ENCODE data around the gene LAMC3.

The LAMC3 gene

DNA sequence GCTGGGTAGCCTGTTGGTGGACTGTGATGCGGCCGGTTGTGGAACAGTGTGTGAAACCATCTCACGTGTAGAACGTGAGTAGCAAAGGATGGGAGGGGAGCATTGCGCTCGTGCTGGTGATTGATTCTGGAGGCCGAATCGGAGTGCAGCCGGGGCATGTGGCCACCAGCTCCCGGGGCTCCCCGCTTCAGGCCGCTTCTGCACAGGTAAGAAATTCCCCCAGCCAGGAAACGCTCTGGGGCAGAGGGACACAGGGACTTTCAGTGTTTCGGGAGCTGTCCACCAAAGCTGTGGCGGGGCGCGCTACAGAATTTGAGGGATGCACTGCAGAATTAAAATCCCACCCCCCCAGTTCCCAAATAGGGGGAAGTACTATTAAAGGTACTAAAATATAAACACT, 41.9 kb downstream of the LAMC3 start:
- H3K27me3 Mint-ChIP-seq: peaks cover 7% of the 10 kb centered on the region
- H3K4me3 Mint-ChIP-seq: no peak overlapping the region
- peaks cover 8% of the 10 kb centered on the region for H3K4me1 Mint-ChIP-seq
- DNase-seq (no peak), ATAC-seq (no peak)
- H3K9me3 Mint-ChIP-seq: no peaks in the 10 kb centered on the region
- no peak overlapping the region for H3K27ac Mint-ChIP-seq

DNA sequence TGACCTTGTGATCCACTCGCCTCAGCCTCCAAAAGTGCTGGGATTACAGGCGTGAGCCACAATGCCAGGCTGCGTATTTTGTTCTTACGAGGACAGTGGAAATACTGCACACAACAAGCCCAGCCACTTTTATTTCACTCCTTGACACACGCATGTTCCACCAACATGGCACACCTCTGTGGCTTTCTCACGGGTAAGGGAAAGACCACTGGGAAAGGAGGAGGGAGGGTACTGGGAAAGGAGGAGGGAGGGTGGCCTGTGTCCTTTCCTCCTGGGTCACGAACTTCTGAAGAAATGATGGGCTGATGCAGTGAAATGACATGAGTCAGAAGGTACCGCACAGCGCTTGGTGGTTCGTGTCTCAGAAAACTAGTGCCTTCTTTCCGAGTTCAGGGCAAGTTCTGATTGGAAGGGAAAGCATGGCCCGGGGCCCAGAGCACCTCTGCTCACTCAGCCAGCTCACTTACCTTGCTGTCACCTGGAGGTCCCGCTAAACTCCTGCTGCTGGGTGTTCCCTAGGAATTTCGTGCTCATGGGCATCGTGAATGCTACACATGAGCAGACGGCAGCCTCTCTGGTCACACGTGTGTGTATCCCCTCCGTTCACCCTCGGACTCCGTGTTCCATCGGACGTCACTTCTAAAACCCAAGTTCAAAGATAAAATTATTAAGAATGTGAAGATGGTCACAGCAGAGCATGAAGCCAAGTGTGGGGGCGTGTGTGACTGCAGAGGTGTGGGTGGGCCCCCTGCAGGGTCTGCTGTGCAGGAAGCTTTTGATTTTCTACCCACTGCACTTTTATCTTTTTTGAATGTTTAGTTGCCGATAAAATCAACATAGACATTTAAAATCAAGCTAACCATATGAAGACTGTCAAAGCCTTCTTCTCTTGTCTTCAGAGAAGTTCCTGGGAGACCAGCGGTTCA, 42.9 kb downstream of the LAMC3 start:
- ATAC-seq (no peak), DNase-seq (no peak)
- H3K9me3 Mint-ChIP-seq: no peaks in the 10 kb centered on the region
- H3K27me3 Mint-ChIP-seq: peaks cover 7% of the 10 kb centered on the region
- H3K4me3 Mint-ChIP-seq: no peak overlapping the region
- no peak overlapping the region for H3K27ac Mint-ChIP-seq
- H3K4me1 Mint-ChIP-seq: peaks cover 2% of the 10 kb centered on the region

DNA sequence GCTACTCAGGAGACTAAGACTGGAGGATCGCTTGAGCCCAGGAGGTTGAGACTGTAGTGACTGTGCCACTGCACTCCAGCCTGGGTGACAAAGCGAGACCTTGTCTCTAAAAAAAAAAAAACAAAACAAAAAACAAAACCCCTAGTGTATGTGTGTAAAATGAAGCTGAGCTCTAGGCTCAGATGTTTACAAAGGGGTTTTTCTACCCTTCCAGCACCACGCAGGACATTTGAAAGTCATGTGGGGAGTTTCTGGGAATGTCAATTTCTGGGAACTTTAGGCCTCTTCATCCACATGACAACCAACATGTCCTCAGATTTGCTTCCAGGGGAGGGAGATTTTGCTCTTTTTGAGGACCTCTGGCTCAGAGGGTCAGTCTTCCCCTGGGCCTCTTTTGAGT, 44.9 kb downstream of the LAMC3 start:
- Mint-ChIP-seq H3K4me3 (no peak overlapping the region), H3K4me1 (no peaks in the 10 kb centered on the region), H3K9me3 (no peaks in the 10 kb centered on the region), H3K27ac (no peak overlapping the region), H3K27me3 (no peaks in the 10 kb centered on the region)
- DNase-seq: no peak
- no peak for ATAC-seq

DNA sequence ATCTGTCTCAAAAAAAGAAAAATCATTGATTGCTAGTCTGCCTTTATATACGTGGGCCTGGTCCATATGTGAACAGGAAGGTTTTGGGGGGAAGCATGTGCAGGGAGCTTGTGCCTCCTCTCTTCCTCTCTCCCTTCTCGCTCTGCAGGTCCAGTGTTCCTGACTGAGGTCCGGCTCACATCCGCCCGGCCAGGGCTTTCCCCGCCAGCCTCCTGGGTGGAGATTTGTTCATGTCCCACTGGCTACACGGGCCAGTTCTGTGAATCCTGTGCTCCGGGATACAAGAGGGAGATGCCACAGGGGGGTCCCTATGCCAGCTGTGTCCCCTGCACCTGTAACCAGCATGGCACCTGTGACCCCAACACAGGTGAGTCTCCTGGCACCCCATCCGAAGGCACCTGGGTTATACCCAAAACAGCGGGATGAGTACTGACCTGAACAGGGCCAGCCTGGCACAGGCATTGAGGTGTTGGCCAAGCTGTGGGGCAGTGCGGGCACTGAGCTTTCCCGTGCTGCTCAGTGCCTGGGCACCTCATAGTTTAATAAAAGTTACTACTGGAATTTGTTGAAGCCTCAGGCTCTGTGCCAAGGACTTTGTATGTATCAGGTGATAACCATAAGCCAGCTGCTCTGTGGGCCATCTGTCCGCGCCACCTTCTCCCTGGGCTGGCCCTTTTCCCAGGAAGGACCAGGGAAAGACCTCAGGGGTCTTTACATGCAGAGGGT, 48.0 kb downstream of the LAMC3 start:
- Mint-ChIP-seq H3K27me3 (no peaks in the 10 kb centered on the region), H3K4me3 (no peak overlapping the region), H3K9me3 (no peaks in the 10 kb centered on the region), H3K27ac (no peak overlapping the region), H3K4me1 (no peaks in the 10 kb centered on the region)
- ATAC-seq: no peak
- DNase-seq: no peak

DNA sequence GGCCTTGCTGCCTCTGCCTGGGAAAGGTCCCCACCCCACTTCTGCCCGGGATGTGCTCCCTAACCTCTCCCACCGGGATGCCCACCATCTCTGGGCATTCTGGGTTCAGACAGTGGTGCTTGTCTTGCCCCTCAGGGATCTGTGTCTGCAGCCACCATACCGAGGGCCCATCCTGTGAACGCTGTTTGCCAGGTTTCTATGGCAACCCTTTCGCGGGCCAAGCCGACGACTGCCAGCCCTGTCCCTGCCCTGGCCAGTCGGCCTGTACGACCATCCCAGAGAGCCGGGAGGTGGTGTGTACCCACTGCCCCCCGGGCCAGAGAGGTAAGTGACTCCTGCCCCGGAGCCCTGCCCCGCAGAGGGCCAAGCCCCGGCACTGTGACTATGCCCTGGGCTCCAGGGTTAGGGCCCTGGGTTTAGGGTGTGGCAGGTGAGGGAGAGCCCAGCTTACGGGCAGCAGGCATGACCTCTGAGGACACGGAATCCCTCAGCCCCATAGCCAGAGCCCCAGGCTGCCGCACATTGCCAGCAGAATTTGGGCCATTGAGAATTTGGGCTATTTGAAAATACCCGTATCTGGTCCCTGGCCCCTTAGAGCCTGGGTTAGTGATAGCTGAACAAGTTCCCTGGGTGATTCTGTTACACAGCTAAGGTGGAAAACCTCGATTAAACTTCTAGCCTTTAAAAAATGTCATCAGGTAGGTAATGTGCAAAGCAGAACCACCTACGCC, 52.1 kb downstream of the LAMC3 start:
- no peak overlapping the region for H3K4me3 Mint-ChIP-seq
- no peaks in the 10 kb centered on the region for H3K9me3 Mint-ChIP-seq
- H3K27me3 Mint-ChIP-seq: no peaks in the 10 kb centered on the region
- no peak overlapping the region for H3K27ac Mint-ChIP-seq
- H3K4me1 Mint-ChIP-seq: no peaks in the 10 kb centered on the region
- ATAC-seq (no peak), DNase-seq (no peak)

DNA sequence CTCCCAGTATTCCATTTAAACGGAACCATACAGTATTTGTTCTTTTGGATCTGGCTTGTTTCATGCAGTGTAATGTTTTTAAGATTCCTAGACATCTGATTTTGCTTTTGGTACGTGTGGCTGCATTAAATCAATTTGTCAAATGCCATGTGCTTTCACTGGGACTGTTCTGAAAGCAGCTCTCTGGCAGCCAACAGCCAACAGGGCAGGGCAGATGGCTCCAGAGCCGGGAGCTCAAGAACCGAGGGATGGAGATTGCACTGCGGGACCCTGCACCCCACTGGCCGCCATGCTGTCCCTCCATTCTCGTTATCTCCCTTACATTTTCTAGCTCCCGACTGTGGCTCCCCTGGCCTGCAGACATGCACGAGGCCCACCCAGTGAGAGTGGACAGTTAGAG, 54.0 kb downstream of the LAMC3 start:
- no peaks in the 10 kb centered on the region for H3K27me3 Mint-ChIP-seq
- no peak overlapping the region for H3K4me3 Mint-ChIP-seq
- H3K4me1 Mint-ChIP-seq: no peaks in the 10 kb centered on the region

DNA sequence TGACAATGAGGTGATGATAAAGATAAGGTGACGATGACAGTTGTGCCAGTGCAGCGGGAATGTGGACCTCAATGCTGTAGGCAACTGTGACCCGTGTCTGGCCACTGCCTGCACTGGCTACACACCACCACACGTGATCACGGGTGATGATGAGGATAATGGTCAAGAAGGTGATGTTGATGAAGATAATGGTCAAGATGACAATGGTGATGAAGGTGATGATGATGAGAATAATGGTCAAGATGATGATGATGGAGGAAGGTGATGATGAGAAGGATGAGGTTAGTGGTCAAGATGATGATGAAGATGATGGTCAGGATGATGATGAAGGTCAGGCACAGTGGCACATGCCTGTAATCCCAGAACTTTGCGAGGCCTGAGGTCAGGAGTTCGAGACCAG, 56.6 kb downstream of the LAMC3 start:
- Mint-ChIP-seq H3K9me3 (no peaks in the 10 kb centered on the region), H3K27me3 (no peaks in the 10 kb centered on the region), H3K27ac (no peak overlapping the region), H3K4me1 (no peaks in the 10 kb centered on the region), H3K4me3 (no peak overlapping the region)
- DNase-seq (no peak), ATAC-seq (no peak)

More for the DNA sequence above, 54.0 kb downstream of the LAMC3 start:
- no peaks in the 10 kb centered on the region for H3K9me3 Mint-ChIP-seq
- DNase-seq: no peak
- ATAC-seq: no peak
- H3K27ac Mint-ChIP-seq: no peak overlapping the region

DNA sequence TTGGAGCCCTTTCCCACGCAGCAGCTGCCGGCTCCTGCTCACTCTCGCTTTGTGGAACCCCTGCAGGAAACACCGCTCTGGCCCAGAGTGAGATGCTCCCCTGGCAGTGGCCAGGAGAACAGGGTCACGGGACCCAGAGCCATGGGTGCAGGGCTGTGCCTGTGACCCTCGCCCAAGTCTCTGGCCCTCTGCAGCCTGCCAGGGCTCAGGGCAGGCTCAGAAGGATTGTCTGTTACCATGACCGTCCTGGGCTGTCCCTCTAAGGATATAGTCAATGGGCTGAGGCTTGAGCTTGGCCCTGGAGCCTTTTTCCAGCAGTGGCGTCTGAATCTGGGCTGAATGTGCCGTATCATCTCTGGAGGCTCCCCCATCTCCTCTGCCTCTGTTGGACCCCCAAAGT, 58.7 kb downstream of the LAMC3 start:
- H3K27me3 Mint-ChIP-seq: no peaks in the 10 kb centered on the region
- no peak for ATAC-seq
- H3K4me3 Mint-ChIP-seq: no peak overlapping the region

DNA sequence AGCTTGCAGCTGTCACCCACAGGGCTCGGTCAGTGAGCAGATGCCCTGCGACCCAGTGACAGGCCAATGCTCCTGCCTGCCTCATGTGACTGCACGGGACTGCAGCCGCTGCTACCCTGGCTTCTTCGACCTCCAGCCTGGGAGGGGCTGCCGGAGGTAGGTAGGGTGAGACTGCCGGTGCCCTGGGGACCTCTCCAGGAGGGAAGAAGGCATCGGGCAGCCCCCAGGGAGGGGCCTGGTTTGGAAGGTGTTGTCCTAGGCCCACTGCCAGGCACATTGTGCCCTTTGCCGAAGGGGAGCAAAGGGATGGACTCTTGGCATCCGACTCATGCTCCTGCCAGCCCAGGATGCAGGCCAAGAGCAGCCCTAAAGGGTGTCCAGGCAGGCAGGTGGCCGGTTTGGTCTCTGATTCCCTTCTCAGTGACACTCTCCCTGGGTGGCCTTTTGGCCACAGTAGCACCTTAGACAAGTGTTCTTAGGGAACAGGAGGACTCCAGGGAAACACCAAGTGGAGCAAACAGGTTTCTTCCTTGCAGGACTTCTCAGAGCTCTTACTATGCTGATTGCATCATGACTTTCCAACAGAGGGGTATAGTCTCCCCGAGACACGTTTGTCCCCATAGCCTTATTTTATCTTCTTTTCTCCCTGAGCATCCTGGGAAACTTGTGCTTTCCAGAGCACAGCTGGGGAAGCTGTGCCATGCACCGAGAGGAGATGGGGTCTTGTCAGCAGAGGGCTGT, 59.3 kb downstream of the LAMC3 start:
- H3K27ac Mint-ChIP-seq: no peak overlapping the region
- ATAC-seq: no peak
- no peaks in the 10 kb centered on the region for H3K9me3 Mint-ChIP-seq
- no peaks in the 10 kb centered on the region for H3K27me3 Mint-ChIP-seq
- no peaks in the 10 kb centered on the region for H3K4me1 Mint-ChIP-seq
- no peak for DNase-seq
- H3K4me3 Mint-ChIP-seq: no peak overlapping the region

More for the DNA sequence above, 58.7 kb downstream of the LAMC3 start:
- Mint-ChIP-seq H3K9me3 (no peaks in the 10 kb centered on the region), H3K4me1 (no peaks in the 10 kb centered on the region), H3K27ac (no peak overlapping the region)
- no peak for DNase-seq

DNA sequence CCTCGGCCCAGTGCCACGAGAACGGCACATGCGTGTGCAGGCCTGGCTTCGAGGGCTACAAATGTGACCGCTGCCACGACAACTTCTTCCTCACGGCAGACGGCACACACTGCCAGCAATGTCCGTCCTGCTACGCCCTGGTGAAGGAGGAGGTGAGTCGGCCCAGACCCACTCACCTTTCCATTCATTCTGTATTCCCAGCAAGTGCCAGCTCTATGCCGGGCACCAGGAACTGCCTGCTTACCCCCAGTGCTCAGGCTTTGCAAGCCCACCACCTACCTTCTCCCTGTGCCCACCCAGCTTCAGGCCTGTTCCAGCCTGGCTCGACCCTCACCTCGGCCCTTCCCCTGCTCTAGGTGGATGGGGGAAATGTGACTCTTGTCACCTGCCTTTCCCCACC, 60.7 kb downstream of the LAMC3 start:
- H3K4me1 Mint-ChIP-seq: no peaks in the 10 kb centered on the region
- no peak overlapping the region for H3K4me3 Mint-ChIP-seq
- DNase-seq (no peak), ATAC-seq (no peak)
- no peaks in the 10 kb centered on the region for H3K27me3 Mint-ChIP-seq
- H3K9me3 Mint-ChIP-seq: no peaks in the 10 kb centered on the region
- no peak overlapping the region for H3K27ac Mint-ChIP-seq

DNA sequence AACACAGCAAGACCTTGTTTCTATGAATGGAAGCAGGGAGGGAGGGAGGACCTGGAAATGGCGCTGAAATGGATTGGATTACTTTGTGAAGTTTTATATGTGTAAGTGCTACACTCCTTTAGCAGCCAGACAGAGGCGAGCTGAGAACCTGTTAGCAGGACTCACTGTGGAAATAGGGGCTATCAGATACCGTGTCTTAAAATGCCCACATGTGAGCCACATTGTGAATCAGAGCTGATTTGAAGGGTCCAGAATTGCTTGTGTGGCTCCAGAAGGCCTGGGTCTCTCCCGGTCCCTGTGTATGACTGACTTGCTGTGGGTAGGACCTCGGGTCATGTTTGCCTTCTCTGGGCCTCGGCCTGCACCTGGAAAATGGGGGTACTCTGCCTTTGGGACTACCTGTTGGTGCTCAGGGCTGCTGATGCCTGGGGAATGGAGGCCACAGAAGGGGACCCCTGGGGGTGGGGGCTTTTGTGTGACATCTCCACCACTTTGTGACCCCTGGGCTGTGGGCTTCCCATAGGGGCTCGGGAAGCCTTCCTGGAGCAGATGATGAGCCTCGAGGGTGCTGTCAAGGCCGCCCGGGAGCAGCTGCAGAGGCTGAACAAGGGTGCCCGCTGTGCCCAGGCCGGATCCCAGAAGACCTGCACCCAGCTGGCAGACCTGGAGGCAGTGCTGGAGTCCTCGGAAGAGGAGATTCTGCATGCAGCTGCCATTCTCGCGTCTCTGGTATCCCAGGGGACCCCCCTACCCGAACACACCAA, 63.3 kb downstream of the LAMC3 start:
- ATAC-seq (no peak), DNase-seq (no peak)
- Mint-ChIP-seq H3K9me3 (no peaks in the 10 kb centered on the region), H3K27ac (peak overlapping the region in 1 of 2 donors; percentile 44), H3K4me3 (no peak overlapping the region), H3K4me1 (no peaks in the 10 kb centered on the region), H3K27me3 (no peaks in the 10 kb centered on the region)

DNA sequence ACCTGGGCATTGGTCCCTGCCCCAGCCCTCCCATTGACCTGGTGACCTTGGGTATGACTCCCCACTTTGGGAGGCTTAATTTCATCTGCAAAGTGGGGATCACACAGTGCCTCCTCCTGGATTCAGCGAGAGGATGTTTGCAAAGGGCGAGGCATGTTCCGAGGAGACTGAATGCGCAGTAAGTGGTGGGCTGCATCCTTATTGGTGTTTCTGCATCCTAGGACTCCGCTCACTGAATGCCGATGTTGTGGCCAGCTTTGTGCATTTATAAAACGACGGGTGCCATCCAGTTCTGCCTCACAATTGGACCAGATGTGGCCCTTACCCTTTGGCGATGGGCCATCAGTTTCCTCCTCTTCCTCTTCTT, 63.9 kb downstream of the LAMC3 start:
- H3K27me3 Mint-ChIP-seq: no peaks in the 10 kb centered on the region
- no peaks in the 10 kb centered on the region for H3K9me3 Mint-ChIP-seq
- no peak overlapping the region for H3K4me3 Mint-ChIP-seq
- no peak overlapping the region for H3K27ac Mint-ChIP-seq
- ATAC-seq: no peak
- no peaks in the 10 kb centered on the region for H3K4me1 Mint-ChIP-seq
- DNase-seq: no peak

DNA sequence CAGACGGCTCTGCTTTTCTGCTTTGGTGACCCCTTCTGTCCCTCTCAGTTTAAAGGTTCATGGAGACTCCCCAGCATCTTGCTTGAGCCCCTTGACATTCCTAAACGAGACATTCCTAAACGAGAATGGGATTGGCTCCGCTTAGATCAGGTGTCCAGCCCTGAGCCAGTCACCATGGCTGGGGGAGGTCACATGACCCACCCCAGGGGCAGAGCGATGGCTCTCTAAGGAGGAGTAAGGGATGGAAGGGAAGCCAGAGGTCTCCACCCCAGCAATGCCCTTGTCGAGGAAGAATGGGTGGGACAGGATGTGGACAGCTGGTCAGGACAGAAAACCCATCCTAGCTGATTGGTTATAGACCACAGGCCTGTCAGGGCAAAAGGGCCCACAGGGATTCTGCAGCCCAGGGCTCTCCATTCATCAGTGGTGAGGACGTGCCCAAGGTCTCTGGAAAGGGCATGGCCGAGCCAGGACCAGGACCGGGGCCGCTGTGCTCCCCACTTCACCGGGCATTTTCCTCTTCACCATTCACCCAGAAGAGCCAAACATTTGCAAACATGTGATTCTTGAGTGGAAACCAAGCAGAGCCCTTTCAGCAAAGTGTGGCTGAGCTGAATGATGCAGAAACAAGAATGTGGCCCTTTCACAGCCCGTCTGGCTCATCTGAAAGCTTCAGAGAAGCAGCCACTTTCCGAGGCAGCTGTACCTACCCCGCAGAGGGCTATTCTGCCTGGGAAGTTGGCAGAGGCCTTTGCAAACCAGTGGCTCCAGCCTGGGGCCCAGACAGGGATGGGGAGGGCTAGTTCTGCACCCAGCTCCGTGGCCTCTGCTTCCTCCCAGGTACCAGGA, 67.6 kb downstream of the LAMC3 start:
- H3K9me3 Mint-ChIP-seq: no peaks in the 10 kb centered on the region
- no peaks in the 10 kb centered on the region for H3K4me1 Mint-ChIP-seq
- no peak overlapping the region for H3K4me3 Mint-ChIP-seq
- ATAC-seq (no peak), DNase-seq (no peak)
- no peaks in the 10 kb centered on the region for H3K27me3 Mint-ChIP-seq
- no peak overlapping the region for H3K27ac Mint-ChIP-seq
